Fibroblast of lung (primary cell): ENCODE results near the gene ACAT2.

Source experiments
- EZH2 ChIP-seq: IDR thresholded peaks from 2 replicates; pipeline ENCODE4 v1.5.1; 2012; ENCODE audit warnings: low read length, control low read depth, mild to moderate bottlenecking; ENCODE audit errors: missing control alignments
- TF ChIP-seq, protein P1 (sequence below), 2 donors: IDR thresholded peaks in 1 of 2; conservative IDR thresholded peaks in 1 of 2; 1 replicate in 1 of 2; 2 replicates in 1 of 2; pipeline ENCODE4 v1.5.1; 2011 to 2012; ENCODE audit warnings: low read length in 2 of 2, control low read depth in 1 of 2, inconsistent platforms in 1 of 2, low read depth in 1 of 2, mild to moderate bottlenecking in 1 of 2

DNA sequence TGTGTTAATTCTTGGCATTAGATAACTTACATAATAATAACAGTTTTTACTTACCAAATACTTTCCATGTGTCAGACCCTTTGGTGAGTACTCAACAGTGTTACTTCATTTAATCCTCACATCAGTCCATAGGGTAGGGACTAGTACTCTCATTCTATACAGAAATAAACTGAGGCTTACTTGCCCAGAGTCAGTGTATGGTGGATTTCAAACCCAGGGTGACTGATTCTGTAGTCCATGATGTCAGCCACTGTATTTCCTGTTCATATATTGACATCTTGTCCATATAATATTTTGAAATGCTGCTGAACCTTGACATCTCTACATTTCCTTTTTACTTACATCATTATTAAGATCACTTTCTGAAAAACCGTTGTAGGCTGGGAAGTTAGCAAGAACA lies 35.7 kb downstream of the ACAT2 start:
- TF ChIP-seq EZH2: no peak
- TF ChIP-seq, protein P1, sequence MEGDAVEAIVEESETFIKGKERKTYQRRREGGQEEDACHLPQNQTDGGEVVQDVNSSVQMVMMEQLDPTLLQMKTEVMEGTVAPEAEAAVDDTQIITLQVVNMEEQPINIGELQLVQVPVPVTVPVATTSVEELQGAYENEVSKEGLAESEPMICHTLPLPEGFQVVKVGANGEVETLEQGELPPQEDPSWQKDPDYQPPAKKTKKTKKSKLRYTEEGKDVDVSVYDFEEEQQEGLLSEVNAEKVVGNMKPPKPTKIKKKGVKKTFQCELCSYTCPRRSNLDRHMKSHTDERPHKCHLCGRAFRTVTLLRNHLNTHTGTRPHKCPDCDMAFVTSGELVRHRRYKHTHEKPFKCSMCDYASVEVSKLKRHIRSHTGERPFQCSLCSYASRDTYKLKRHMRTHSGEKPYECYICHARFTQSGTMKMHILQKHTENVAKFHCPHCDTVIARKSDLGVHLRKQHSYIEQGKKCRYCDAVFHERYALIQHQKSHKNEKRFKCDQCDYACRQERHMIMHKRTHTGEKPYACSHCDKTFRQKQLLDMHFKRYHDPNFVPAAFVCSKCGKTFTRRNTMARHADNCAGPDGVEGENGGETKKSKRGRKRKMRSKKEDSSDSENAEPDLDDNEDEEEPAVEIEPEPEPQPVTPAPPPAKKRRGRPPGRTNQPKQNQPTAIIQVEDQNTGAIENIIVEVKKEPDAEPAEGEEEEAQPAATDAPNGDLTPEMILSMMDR (conservative IDR thresholded peaks at IDR 0.05 in 1 of 2, IDR thresholded peaks at IDR 0.05 in 1 of 2; ENCODE audit: low read depth in 1 of 2, low read length in 2 of 2): no peak
